ES-I3 (cell line): Measurements from ENCODE around the gene DYNC1I1.
A peak's percentile ranks its signal among the peaks of the same experiment; 100 is the strongest.

ENCODE experiments used
- H3K36me3 ChIP-seq: 2 replicates; pipeline ENCODE4 v1.6.1; 2013; ENCODE audit warnings: mild to moderate bottlenecking, low read length, control low read depth, moderate library complexity; ENCODE audit not compliant: insufficient read depth
- H3K4me1 ChIP-seq: 2 replicates; pipeline ENCODE4 v1.6.1; 2013; ENCODE audit warnings: mild to moderate bottlenecking, control low read depth, low read length; ENCODE audit not compliant: insufficient read depth
- H3K9ac ChIP-seq: 2 replicates; pipeline ENCODE4 v1.6.1; 2013; ENCODE audit warnings: low read depth, mild to moderate bottlenecking, low read length, moderate library complexity
- H3K9me3 ChIP-seq: 2 replicates; pipeline ENCODE4 v1.6.1; 2013; ENCODE audit warnings: mild to moderate bottlenecking, low read length, moderate library complexity; ENCODE audit not compliant: control insufficient read depth, insufficient read depth

DYNC1I1 gene

DNA sequence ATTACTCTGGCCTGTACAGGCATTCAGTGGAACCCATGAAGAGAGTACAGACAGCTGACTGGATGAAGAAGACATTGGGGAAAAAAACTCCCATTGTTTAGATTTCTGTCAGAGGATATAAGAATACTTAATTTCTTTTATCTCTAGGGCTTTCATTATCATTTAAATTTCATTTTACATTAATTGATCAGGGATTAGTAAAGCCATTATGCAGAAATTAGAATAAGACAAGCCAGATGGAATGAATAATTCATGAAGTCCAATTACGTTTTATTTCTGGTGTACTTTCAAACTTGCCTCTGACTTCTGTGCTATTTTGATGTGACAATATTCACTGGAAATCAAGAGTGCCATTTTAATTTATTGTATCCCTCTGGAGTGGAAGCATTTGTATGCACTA lies 302.5 kb downstream of the DYNC1I1 start:
- Histone ChIP-seq H3K9ac (no peak overlapping the region), H3K36me3 (no peaks in the 10 kb centered on the region), H3K4me1 (no peaks in the 10 kb centered on the region; the same call in 1 of the 2 replicates), H3K9me3 (no peaks in the 10 kb centered on the region)

DNA sequence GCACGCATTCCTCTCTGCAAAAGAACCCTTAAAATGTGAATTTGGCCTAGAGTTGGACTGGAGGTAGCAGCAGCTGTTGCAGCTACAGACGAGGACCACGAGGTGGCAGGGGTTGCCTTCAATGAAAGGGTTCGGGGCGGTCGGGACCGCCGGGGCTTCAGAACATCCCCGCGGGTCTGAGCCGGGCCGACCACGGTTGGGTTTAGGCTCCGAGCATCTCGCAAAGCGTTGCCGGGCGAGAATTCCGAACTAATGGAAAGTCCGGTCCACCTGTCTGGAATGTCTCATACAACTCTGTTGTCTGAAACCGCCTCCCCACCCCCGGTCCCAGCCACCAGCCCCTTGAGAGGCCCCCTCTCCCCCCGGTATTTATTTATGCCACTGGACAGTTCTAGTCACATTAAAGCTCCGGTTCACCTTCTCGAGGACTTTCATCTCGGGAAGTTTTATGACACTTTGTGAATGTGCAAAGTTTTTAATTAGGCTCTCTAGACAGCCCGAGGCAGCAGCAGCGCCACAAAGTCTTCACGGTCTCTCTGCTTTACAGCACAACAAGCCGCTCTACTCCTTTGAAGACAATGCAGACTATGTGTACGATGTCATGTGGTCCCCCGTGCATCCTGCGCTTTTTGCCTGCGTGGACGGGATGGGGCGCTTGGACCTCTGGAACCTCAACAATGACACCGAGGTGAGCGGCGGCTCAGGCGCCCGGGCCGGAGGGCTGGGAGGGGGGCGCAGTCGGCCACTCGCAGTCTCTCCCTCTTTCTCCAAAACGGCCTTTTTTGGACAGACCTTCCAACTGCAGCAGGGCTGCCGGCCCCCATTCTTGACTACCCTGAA lies 303.4 kb downstream of the DYNC1I1 start:
- H3K4me1 ChIP-seq = no peaks in the 10 kb centered on the region; the same call in 1 of the 2 replicates
- H3K9me3 ChIP-seq = no peaks in the 10 kb centered on the region
- H3K9ac ChIP-seq = peak overlapping the region; percentile 64; the same call in 1 of the 2 replicates
- no peaks in the 10 kb centered on the region for H3K36me3 ChIP-seq

DNA sequence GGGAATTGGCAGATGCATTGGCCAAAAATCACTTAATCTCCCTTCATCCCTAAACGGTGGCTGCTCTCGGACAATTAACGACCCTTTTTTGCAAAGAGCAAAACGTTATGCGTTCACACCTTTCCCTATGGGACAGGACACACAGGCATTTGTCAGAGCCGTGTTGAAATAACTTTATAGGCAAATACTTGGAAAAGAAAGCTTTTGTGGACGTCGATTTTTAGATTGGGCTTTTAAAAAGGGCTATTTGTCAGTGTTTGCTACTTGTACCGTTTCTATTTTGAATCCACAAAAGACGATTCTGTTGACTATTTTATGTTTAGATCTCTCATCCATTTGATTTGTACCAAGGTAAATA lies 304.0 kb downstream of the DYNC1I1 start:
- H3K9ac ChIP-seq = peak overlapping the region; percentile 64; the same call in 1 of the 2 replicates
- no peaks in the 10 kb centered on the region for H3K9me3 ChIP-seq
- H3K4me1 ChIP-seq = no peaks in the 10 kb centered on the region; the same call in 1 of the 2 replicates
- H3K36me3 ChIP-seq = no peaks in the 10 kb centered on the region

DNA sequence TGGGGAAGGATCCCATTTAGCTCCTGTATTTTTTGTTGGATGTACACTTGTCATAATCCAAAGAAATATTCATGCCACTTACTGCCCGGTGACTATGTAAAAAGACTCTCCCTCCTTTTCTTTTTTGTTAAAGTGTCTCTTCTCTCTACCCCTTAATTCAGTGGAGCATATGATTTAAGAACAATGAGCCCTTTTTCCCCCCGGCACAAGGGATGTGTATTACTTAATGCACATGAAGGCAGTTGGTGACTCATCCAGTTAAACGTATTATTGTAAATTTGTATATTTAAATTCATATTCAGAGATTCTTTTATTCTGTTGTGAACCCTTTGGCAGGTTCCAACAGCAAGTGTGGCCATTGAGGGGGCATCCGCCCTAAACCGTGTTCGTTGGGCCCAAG lies 307.7 kb downstream of the DYNC1I1 start:
- H3K9me3 ChIP-seq = no peaks in the 10 kb centered on the region
- H3K36me3 ChIP-seq = no peaks in the 10 kb centered on the region
- H3K9ac ChIP-seq = no peak overlapping the region
- H3K4me1 ChIP-seq = no peaks in the 10 kb centered on the region; the same call in 1 of the 2 replicates

DNA sequence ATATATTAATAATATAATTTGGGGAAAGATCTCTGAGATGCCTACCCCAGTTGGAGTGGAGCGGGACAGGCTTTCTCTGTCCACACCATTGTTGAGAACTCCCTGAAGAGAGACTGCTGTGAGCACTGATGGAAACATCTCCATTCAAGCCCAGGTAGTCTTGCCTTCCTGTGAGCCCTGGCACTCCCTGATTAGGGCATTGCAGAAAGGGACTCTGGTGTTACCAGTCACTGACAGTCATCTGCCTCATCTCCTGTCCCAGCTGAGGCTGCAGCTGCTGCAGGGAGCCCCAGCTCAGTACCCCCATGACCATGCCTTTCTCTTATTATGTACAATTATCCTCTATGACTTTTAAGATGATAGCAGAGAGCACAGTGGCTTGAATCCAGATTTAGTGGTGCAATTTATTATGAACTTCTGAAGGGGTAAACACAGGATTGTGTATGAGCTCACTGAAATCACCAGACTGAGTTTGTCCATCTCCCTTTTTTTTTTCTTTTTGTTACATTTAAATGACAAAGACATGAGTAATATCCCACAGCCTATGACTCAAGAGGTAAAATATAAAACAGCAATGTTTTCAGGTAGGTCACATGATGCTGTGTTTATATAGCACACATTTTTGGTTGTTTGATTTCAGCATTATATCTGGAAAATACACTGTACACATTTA lies 312.7 kb downstream of the DYNC1I1 start:
- Histone ChIP-seq H3K9ac (no peak overlapping the region), H3K4me1 (no peaks in the 10 kb centered on the region), H3K36me3 (no peaks in the 10 kb centered on the region), H3K9me3 (no peaks in the 10 kb centered on the region)

DNA sequence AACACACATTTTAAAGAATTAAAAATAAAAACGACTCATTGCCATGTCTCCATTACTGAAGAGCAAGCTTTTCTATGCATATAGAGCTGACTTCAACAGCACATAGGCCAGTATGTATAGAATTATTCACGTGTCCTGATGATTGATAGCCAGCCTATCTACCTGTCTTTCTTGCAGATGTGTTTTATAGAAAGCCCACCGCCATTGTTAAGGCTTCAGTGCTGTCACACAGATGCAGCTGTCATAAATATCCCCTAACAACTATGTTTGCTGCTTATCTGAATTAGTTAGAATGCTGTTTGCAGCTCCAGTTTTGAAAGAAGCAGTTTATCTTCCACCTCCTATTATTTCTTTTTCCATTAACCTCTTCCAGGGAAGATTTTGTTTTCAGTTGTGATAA lies 313.6 kb downstream of the DYNC1I1 start:
- Histone ChIP-seq H3K9me3 (no peaks in the 10 kb centered on the region), H3K9ac (no peak overlapping the region), H3K4me1 (no peaks in the 10 kb centered on the region), H3K36me3 (no peaks in the 10 kb centered on the region)

DNA sequence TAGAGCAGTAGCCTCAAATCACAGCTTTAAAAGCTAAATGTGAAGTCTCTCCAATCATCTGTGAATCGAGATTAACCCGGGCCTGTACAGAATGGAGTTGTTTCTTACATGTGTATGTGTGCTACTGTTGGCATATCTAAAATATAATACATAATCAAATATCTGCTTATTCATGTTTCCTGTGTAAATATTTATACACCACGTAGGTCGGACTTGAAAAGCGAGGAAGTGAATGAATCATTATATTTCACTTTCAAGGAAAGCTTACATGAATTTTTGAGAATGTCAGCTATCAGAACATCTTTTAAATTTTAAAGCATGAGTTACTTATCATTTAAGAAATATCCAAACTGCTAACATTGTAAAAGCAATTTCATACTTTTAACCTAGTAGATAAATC lies 316.2 kb downstream of the DYNC1I1 start:
- Histone ChIP-seq H3K9ac (no peak overlapping the region), H3K9me3 (no peaks in the 10 kb centered on the region), H3K36me3 (no peaks in the 10 kb centered on the region), H3K4me1 (no peaks in the 10 kb centered on the region)

DNA sequence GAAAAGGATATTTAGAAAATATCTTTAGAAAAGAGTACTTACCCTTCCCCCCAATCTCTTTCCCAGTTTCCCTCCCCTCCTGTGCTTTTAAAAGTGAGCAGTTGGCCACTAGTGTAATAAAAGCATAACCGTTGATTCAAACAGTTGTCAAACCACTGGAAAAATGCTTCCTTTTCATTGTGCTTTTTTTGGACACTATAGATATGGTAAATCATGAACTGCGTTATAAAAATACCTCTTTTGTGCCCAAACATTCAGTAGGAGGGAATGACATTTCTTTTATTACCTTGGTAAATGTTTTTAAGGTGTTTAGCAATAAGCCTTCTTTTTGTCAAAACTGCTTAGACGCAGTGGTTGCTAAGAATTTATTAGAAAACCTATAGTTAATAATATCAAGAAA lies 317.2 kb downstream of the DYNC1I1 start:
- Histone ChIP-seq H3K9me3 (no peaks in the 10 kb centered on the region), H3K36me3 (no peaks in the 10 kb centered on the region), H3K9ac (no peak overlapping the region), H3K4me1 (no peaks in the 10 kb centered on the region)

DNA sequence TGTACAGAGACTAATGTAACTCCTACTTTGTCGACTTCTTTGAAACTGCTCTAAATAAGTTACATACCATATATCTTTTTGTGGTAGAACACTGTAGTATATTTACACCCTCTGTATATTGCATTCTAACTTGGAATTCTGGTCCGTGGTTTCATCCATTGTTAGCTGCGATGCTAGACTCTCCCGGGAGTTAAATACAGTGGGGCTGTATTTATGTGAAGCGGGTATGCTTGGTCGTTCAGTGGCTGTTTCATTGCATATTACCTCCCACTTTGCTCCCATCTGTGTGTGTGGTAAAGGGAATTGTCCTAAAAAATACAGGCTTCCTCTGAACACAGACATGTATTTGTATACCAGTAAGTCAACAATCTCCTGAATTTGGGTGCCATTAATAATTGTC lies 318.4 kb downstream of the DYNC1I1 start:
- Histone ChIP-seq H3K4me1 (no peaks in the 10 kb centered on the region), H3K9me3 (no peaks in the 10 kb centered on the region), H3K9ac (no peak overlapping the region), H3K36me3 (no peaks in the 10 kb centered on the region)

DNA sequence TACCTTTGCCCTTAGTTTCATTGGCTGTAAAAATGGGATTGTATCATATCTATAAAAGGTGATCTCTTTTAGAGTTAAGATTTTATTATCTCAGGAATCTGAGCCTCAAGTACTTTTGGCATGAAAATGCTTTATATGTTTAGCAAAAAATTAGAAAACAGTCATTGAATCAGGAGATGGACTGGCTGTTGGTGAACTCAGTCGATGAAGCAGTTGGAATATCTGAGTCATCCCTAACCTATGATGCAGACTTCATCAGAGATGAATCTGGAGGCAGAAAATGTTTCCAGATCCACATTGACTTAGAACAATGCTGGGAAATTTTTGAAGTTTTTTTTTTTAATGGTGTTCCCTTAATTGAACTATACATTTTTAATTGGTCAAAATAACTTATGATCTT lies 321.1 kb downstream of the DYNC1I1 start:
- H3K36me3 ChIP-seq = no peaks in the 10 kb centered on the region
- H3K9ac ChIP-seq = no peak overlapping the region
- no peaks in the 10 kb centered on the region for H3K4me1 ChIP-seq
- no peaks in the 10 kb centered on the region for H3K9me3 ChIP-seq

DNA sequence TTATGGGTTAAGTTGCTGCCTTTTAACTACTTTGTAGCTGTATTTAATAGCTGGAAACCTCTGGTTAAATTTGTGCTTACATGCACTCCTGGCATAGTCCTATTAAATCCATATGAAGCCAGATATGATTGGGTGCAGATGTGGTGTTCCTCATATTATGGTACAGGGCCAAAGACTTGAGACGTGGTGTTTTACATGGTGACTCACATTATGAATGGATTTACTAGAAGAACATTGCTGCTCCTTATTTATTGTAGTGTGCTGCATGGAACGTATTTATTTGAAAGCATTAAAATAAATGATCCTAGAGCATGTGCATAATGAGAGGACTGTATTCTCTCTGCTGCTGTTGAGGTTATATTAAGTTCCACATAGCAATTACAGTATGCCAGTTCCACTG lies 325.5 kb downstream of the DYNC1I1 start:
- Histone ChIP-seq H3K36me3 (no peaks in the 10 kb centered on the region), H3K9ac (no peak overlapping the region), H3K4me1 (no peaks in the 10 kb centered on the region), H3K9me3 (no peaks in the 10 kb centered on the region)

DNA sequence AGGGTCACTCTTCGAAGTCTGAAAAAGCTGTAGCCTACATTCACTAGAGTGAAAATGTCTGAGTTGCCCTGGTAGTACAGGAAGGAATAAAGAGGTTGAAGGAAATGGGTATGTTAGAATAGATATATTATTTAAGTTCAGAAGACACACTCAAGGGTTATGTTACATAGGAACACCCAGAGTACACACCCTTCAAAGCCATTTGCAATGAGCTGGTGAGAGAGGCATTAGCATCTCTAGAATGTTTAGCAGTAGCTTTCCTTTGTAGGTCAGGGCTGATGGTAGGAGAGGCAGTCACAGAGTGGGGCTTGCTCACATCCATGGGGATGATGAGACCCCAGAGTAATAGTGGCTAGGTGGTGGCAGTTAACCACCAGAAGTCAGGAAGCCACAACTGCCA lies 328.4 kb downstream of the DYNC1I1 start:
- H3K36me3 ChIP-seq = no peaks in the 10 kb centered on the region
- no peak overlapping the region for H3K9ac ChIP-seq
- no peaks in the 10 kb centered on the region for H3K4me1 ChIP-seq
- H3K9me3 ChIP-seq = no peaks in the 10 kb centered on the region

DNA sequence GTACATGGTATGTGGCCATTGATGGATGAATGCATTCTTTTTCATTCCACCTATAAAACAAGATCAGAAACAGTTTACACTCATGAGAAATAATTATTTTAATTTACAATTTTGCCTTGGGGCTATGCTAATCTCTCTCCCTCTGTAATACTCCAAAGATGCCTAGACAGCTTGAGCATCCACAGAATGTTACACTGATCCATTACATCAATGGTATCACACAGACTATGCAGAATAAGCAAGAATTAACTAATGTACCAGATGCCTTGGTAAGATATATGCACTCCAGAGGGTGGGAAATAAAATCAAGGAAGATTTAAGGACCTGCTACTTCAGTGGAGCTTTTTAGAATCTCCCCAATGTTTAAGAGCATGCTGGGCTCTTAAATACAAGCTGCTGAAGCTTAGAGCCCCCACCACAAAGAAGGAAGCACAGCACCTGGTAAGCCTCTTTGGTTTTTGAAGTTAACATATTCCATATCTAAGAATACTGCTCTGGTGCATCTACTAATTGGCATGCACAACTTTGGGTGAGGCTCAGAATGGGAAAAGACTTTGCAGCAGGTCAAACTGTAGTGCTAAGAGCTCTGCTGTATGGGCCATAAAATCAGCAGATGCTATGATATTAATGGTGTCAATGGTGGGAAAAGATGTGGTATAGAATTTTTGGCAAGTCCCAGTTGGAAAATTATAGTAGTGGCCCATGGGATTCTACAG lies 329.9 kb downstream of the DYNC1I1 start:
- Histone ChIP-seq H3K9ac (no peak overlapping the region), H3K4me1 (no peaks in the 10 kb centered on the region), H3K36me3 (no peaks in the 10 kb centered on the region), H3K9me3 (no peaks in the 10 kb centered on the region)

DNA sequence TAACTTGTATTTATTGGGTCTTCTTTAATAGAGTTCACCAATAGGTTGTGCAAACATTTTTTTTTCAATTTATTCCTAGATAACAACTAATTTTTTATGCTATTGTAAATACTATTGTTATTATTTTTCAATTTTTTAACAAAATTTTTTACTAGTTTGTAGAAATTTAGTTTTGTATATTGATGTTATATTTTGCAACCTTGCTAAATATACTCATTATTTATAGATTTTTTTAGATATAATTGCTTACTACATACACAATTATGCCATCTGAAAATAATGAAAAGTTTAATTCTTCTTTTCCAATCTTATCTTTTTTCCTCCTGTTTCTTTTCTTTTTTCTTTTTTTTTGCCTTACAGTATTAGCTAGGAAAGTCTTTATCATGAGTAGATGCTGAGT lies 332.6 kb downstream of the DYNC1I1 start:
- H3K4me1 ChIP-seq = no peaks in the 10 kb centered on the region
- no peaks in the 10 kb centered on the region for H3K36me3 ChIP-seq
- H3K9me3 ChIP-seq = no peaks in the 10 kb centered on the region
- H3K9ac ChIP-seq = no peak overlapping the region

DNA sequence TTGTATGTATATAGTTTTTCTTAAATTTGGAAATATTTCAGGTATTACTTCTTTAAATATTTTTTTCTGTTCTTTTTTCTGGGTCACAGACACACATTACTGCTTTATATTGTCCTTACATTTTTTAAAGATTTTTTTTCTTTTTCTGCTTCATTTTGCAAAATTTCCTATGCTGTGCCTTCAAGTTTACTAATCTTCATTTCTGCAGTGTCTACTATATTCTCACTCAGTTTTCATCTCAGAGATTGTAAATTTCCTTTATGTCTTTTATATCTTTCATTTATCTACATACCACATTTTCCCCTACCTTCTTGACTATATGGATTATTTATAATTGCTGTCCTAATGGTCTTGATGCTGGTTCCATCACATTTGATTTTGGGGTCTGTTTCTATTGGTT lies 339.1 kb downstream of the DYNC1I1 start:
- Histone ChIP-seq H3K36me3 (no peaks in the 10 kb centered on the region), H3K4me1 (no peaks in the 10 kb centered on the region), H3K9ac (no peak overlapping the region), H3K9me3 (no peaks in the 10 kb centered on the region)
